Heart right ventricle (tissue), 16 donors: ENCODE data around the gene FANCC. TPM values are rescaled to one million over a fixed set of nuclear protein-coding genes. Genes with fewer than 3 reads are reported as not detected.
A peak's percentile ranks its signal among the peaks of the same experiment; 100 is the strongest.

Experiments used
- ATAC-seq, 8 donors: fragments of 200-7000 bp; cut with Tn5 transposase; one replicate each; pipeline ENCODE4 v1.9.1; 2020; ENCODE audit warnings: mild to moderate bottlenecking in 8 of 8, moderate library complexity in 8 of 8, moderate number of reproducible peaks in 1 of 8
- DNase-seq, 2 donors: peaks; one replicate each; pipeline ENCODE4 v3.0.0-alpha.2; 2020
- H3K27ac ChIP-seq, 10 donors: fragments of 200-600 bp; sonication (generic) in 2 of 10; one replicate each; pipeline versions ENCODE4 v1.5.0 to v1.8.0; 2020 to 2022; ENCODE audit warnings: mild to moderate bottlenecking in 3 of 10
- H3K27me3 ChIP-seq, 7 donors: fragments of 200-600 bp; one replicate each; pipeline ENCODE4 v1.8.0; 2021 to 2022; ENCODE audit warnings: mild to moderate bottlenecking in 2 of 7
- H3K36me3 ChIP-seq, 9 donors: fragments of 200-600 bp; sonication (generic) in 1 of 9; one replicate each; pipeline versions ENCODE4 v1.5.0 to v1.8.0; 2020 to 2022; ENCODE audit warnings: mild to moderate bottlenecking in 2 of 9
- H3K4me1 ChIP-seq, 9 donors: fragments of 200-600 bp; sonication (generic) in 1 of 9; one replicate each; pipeline versions ENCODE4 v1.5.0 to v1.8.0; 2020 to 2022; ENCODE audit warnings: mild to moderate bottlenecking in 4 of 9
- H3K4me3 ChIP-seq, 10 donors: fragments of 200-600 bp; sonication (generic) in 2 of 10; one replicate each; pipeline versions ENCODE4 v1.5.0 to v1.8.0; 2020 to 2022; ENCODE audit warnings: mild to moderate bottlenecking in 7 of 10, moderate library complexity in 2 of 10
- H3K9me3 ChIP-seq, 11 donors: fragments of 200-600 bp in 10 of 11; sonication (generic) in 2 of 11; one replicate each; pipeline versions ENCODE4 v1.5.0 to v1.8.0; 2013 to 2022; ENCODE audit warnings: mild to moderate bottlenecking in 2 of 11, control low read depth in 1 of 11, moderate library complexity in 1 of 11
- CTCF ChIP-seq, 9 donors: fragments of 200-600 bp; sonication (generic) in 2 of 9; IDR thresholded peaks; one replicate each; pipeline versions ENCODE4 v1.5.0 to v1.8.0; 2021 to 2022; ENCODE audit warnings: antibody characterized with exemption in 9 of 9, mild to moderate bottlenecking in 5 of 9, moderate library complexity in 1 of 9
- WGBS, 2 donors: extraction: QIAGEN DNeasy Blood & Tissue Kit; methylation state at CpG; one replicate each; pipeline ENCODE4 v1.1.7; 2013; ENCODE audit warnings: inconsistent platforms in 1 of 2; 5-methylcytosine and 5-hydroxymethylcytosine counted together
- intact Hi-C, 10 donors: fragments of 100-400 bp; cut with DNase I; formaldehyde crosslinking; loops; one replicate each; pipeline versions ENCODE4 v1.11.1 to v1.14.2; 2022
- polyA plus RNA-seq, 2 donors: library from polyadenylated mRNA; stranded (reverse); fragments of 200-250 nt; gene quantifications; one replicate each; pipeline ENCODE4 v1.2.3, GENCODE V29; 2013
- total RNA-seq, 10 donors: library from RNA; stranded (reverse); fragmentation: NEBNext Ultra II Directional in 3 of 10; extraction: Animal tissue kit (Norgen Biotek cat#: 25700) in 3 of 10; gene quantifications; one replicate each; pipeline versions ENCODE4 v1.2.1 to v1.2.4, GENCODE V29; 2021 to 2023
- donor health status: Arrhythmogenic right ventricular cardiomyopathy.
- donor health status: ischemic (EF 13 %, LVEDD 7.1; RV severe dilation, severe dysfunction).
- donor health status: healthy with polysubstance abuse.
- donor health status: DM: no; HTN: yes; CAD: no.
- donor health status: DM: no; HTN: no; CAD: no.
- donor health status: ischemic (EF 25% LVEDD 6.9; RV normal size, moderate dysfunction).
- donor health status: ischemic (EF 25% LVEDD 5.7; RV mildly dilated, moderate dysfunction).
- donor health status: healthy.
- donor health status: DM: yes; HTN: yes; CAD: no.
- donor health status: Ischemic cardiomyopathy.
- donor health status: ischemic (EF 35%, LVEDD 5.7; RV mildly dilated, moderate dysfunction).
- donor health status: nonischemic (EF 11% LVEDD 7.7; RV severe dilation, severe dysfunction).
- donor health status: DM: yes; HTN: yes; CAD: no.
- donor health status: PGD.
- donor health status: ischemic (EF 29% LVEDD 5.4; RV normal size, mild dysfunction).
- donor health status: nonischemic (EF 23%, LVEDD 6.1; RV moderate dilation, normal function).

Gene FANCC
- total and polyA plus RNA-seq, 12 donors = 2.9 to 6.8 (median 4.3) TPM

DNA sequence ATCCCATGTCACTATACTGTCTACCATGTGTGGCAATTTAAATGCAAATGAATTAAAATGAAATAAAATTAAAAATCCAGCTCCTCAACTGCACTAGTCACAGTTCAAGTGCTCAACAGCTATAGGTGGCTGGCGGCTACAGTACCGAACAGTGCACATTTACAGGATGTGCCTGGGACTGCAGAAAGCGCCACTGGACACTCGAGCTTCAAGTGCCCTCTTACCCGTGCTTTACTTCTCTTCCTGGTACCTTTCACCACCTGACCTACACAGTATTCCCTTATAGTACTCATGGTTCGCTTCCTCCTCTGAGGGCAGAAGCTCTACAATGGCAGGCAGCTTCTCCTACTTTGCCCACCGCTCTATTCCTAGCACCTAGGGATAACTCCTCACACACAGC, 166.6 kb downstream of the FANCC start:
- Histone ChIP-seq H3K27me3 (no peaks in the 10 kb centered on the region), H3K9me3 (no peaks in the 10 kb centered on the region), H3K4me1 (peaks cover 0 to 8% (median 0%) of the 10 kb centered on the region in 9 donors), H3K4me3 (no peak overlapping the region), H3K27ac (no peak overlapping the region), H3K36me3 (no peaks in the 10 kb centered on the region)
- intact Hi-C loops = no loop called here
- no peak for TF ChIP-seq CTCF (IDR thresholded peaks at IDR 0.05)
- no peak for DNase-seq
- no peak for ATAC-seq
- 82 to 94% methylated on average over 7 of the region's 7 CpGs for WGBS, 2 donors

- TF ChIP-seq CTCF (IDR thresholded peaks at IDR 0.05) = no peak
- ATAC-seq = no peak
- WGBS, 2 donors = 70 to 78% methylated on average over 2 of the region's 2 CpGs
Observed at GRCh38 chr9:95148208-95148520, 169.3 kb downstream of the FANCC start.

GRCh38 chr9:95147452-95148207, 169.9 kb downstream of the FANCC start:
- H3K27ac ChIP-seq = peak overlapping the region in 2 of 10 donors; percentile 35 to 46
- no peak for TF ChIP-seq CTCF (IDR thresholded peaks at IDR 0.05)

More at GRCh38 chr9:95148208-95148520, 169.3 kb downstream of the FANCC start:
- Histone ChIP-seq H3K4me1 (peaks cover 0 to 7% (median 0%) of the 10 kb centered on the region in 9 donors), H3K27ac (peak overlapping the region in 2 of 10 donors; percentile 7 to 35), H3K9me3 (no peaks in the 10 kb centered on the region), H3K27me3 (no peaks in the 10 kb centered on the region), H3K4me3 (no peak overlapping the region), H3K36me3 (no peaks in the 10 kb centered on the region)
- no peak for DNase-seq
- intact Hi-C loops = no loop called here

GRCh38 chr9:95143591-95144561, 173.6 kb downstream of the FANCC start:
- H3K9me3 ChIP-seq = no peaks in the 10 kb centered on the region
- no peaks in the 10 kb centered on the region for H3K27me3 ChIP-seq
- H3K36me3 ChIP-seq = no peaks in the 10 kb centered on the region
- peak; percentile 71 to 75 for DNase-seq
- no peak overlapping the region for H3K4me3 ChIP-seq
- WGBS, 2 donors = 80 to 84% methylated on average over 18 of the region's 18 CpGs
- peak overlapping the region in 6 of 10 donors; percentile 12 to 42 (median 37) for H3K27ac ChIP-seq
- peaks cover 0 to 7% (median 0%) of the 10 kb centered on the region in 9 donors for H3K4me1 ChIP-seq
- intact Hi-C loops = no loop called here
- ATAC-seq = peak; percentile 74 to 93 (median 90)
- TF ChIP-seq CTCF (IDR thresholded peaks at IDR 0.05) = no peak

More at GRCh38 chr9:95147452-95148207, 169.9 kb downstream of the FANCC start:
- Histone ChIP-seq H3K27me3 (no peaks in the 10 kb centered on the region), H3K36me3 (no peaks in the 10 kb centered on the region), H3K9me3 (no peaks in the 10 kb centered on the region), H3K4me3 (no peak overlapping the region), H3K4me1 (peaks cover 0 to 7% (median 0%) of the 10 kb centered on the region in 9 donors)
- intact Hi-C loops = no loop called here
- peak in 2 of 8 donors; percentile 23 to 26 for ATAC-seq
- DNase-seq = no peak
- WGBS, 2 donors = 76 to 79% methylated on average over 7 of the region's 7 CpGs
